Ishikawa (cell line): Measurements from ENCODE around the gene GABRB1.

Experiments
- CEBPB ChIP-seq: IDR thresholded peaks from 2 replicates; pipeline ENCODE4 v1.6.1; 2012
- CREB1 ChIP-seq: IDR thresholded peaks from 2 replicates; pipeline ENCODE4 v1.6.1; 2012; ENCODE audit warnings: low read depth
- EGR1 ChIP-seq: IDR thresholded peaks from 2 replicates; pipeline ENCODE4 v1.6.1; 2012
- EP300 ChIP-seq: IDR thresholded peaks from 2 replicates; pipeline ENCODE4 v1.6.1; 2012; ENCODE audit warnings: borderline replicate concordance
- FOXM1 ChIP-seq: IDR thresholded peaks from 2 replicates; pipeline ENCODE4 v1.6.1; 2012; ENCODE audit warnings: low read depth, borderline replicate concordance
- NFIC ChIP-seq: IDR thresholded peaks from 2 replicates; pipeline ENCODE4 v1.6.1; 2012
- RAD21 ChIP-seq: IDR thresholded peaks from 2 replicates; pipeline ENCODE4 v1.6.1; 2012; ENCODE audit warnings: low read depth
- TAF1 ChIP-seq: IDR thresholded peaks from 2 replicates; pipeline ENCODE4 v1.6.1; 2012; ENCODE audit warnings: low read depth, mild to moderate bottlenecking
- TCF12 ChIP-seq: IDR thresholded peaks from 2 replicates; pipeline ENCODE4 v1.6.1; 2012; ENCODE audit warnings: low read depth
- TEAD4 ChIP-seq: IDR thresholded peaks from 2 replicates; pipeline ENCODE4 v1.6.1; 2012
- YY1 ChIP-seq: IDR thresholded peaks from 2 replicates; pipeline ENCODE4 v1.6.1; 2012; ENCODE audit warnings: low read depth
- ZBTB7A ChIP-seq: IDR thresholded peaks from 2 replicates; pipeline ENCODE4 v1.6.1; 2012; ENCODE audit warnings: low read depth
- TF ChIP-seq, protein P1 (sequence below): IDR thresholded peaks from 2 replicates; pipeline ENCODE4 v1.6.1; 2012
- TF ChIP-seq, protein P2 (sequence below): IDR thresholded peaks from 2 replicates; pipeline ENCODE4 v1.6.1; 2012
- TF ChIP-seq, protein P3 (sequence below): IDR thresholded peaks from 2 replicates; pipeline ENCODE4 v1.6.1; 2012; ENCODE audit warnings: low read depth, mild to moderate bottlenecking

The GABRB1 gene

GRCh38 chr4:47415719-47416118 is 384.4 kb downstream of the GABRB1 start:
- TF ChIP-seq EP300 (no peak), YY1 (no peak), CREB1 (no peak), FOXM1 (no peak), TAF1 (no peak), TEAD4 (no peak), TCF12 (no peak), NFIC (no peak), CEBPB (no peak), RAD21 (no peak), ZBTB7A (no peak), EGR1 (no peak)
- TF ChIP-seq, protein P1, sequence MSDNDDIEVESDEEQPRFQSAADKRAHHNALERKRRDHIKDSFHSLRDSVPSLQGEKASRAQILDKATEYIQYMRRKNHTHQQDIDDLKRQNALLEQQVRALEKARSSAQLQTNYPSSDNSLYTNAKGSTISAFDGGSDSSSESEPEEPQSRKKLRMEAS = no peak
- TF ChIP-seq, protein P2, sequence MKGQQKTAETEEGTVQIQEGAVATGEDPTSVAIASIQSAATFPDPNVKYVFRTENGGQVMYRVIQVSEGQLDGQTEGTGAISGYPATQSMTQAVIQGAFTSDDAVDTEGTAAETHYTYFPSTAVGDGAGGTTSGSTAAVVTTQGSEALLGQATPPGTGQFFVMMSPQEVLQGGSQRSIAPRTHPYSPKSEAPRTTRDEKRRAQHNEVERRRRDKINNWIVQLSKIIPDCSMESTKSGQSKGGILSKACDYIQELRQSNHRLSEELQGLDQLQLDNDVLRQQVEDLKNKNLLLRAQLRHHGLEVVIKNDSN = no peak
- TF ChIP-seq, protein P3, sequence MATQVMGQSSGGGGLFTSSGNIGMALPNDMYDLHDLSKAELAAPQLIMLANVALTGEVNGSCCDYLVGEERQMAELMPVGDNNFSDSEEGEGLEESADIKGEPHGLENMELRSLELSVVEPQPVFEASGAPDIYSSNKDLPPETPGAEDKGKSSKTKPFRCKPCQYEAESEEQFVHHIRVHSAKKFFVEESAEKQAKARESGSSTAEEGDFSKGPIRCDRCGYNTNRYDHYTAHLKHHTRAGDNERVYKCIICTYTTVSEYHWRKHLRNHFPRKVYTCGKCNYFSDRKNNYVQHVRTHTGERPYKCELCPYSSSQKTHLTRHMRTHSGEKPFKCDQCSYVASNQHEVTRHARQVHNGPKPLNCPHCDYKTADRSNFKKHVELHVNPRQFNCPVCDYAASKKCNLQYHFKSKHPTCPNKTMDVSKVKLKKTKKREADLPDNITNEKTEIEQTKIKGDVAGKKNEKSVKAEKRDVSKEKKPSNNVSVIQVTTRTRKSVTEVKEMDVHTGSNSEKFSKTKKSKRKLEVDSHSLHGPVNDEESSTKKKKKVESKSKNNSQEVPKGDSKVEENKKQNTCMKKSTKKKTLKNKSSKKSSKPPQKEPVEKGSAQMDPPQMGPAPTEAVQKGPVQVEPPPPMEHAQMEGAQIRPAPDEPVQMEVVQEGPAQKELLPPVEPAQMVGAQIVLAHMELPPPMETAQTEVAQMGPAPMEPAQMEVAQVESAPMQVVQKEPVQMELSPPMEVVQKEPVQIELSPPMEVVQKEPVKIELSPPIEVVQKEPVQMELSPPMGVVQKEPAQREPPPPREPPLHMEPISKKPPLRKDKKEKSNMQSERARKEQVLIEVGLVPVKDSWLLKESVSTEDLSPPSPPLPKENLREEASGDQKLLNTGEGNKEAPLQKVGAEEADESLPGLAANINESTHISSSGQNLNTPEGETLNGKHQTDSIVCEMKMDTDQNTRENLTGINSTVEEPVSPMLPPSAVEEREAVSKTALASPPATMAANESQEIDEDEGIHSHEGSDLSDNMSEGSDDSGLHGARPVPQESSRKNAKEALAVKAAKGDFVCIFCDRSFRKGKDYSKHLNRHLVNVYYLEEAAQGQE = no peak

DNA sequence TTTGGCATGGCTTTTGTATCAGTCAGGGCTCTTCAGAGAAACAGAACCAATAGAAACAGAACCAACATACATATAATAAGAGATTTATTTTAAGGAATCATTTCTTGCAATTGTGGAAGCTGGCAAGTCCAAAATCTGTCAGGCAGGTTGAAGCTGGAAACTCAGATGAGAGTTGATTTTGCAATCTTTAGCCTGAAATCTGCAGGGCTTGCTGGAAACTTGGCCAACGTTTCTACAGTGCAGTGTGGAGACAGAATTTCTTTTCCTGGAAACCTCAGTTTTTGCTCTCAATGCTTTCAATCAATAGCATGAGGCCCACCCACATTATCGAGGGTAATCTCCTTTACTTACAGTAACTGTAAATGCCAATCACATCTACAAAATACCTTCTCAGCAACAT is 386.8 kb downstream of the GABRB1 start:
- no peak for TF ChIP-seq TAF1
- TF ChIP-seq TCF12 = no peak
- TF ChIP-seq TEAD4 = no peak
- TF ChIP-seq RAD21 = no peak
- TF ChIP-seq NFIC = no peak
- TF ChIP-seq FOXM1 = no peak
- TF ChIP-seq, protein P3 = no peak
- TF ChIP-seq, protein P2 = no peak
- TF ChIP-seq EP300 = no peak
- TF ChIP-seq CEBPB = no peak
- TF ChIP-seq YY1 = no peak
- TF ChIP-seq CREB1 = no peak
- no peak for TF ChIP-seq ZBTB7A
- TF ChIP-seq EGR1 = no peak
- TF ChIP-seq, protein P1 = no peak

GRCh38 chr4:47419296-47419695 is 387.9 kb downstream of the GABRB1 start:
- TF ChIP-seq CREB1 = no peak
- TF ChIP-seq RAD21 = no peak
- TF ChIP-seq, protein P3 = no peak

DNA sequence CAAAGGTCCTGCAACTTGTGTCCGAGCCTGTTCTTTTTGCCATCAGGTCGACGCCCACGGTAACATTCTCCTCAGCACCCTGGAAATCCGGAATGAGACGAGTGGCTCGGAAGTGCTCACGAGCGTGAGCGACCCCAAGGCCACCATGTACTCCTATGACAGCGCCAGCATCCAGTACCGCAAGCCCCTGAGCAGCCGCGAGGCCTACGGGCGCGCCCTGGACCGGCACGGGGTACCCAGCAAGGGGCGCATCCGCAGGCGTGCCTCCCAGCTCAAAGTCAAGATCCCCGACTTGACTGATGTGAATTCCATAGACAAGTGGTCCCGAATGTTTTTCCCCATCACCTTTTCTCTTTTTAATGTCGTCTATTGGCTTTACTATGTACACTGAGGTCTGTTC is 394.3 kb downstream of the GABRB1 start:
- TF ChIP-seq, protein P1 = no peak
- TF ChIP-seq TCF12 (no peak), TAF1 (no peak), FOXM1 (no peak), RAD21 (no peak), EP300 (no peak), NFIC (no peak), ZBTB7A (no peak), CEBPB (no peak)
- TF ChIP-seq, protein P3 = no peak
- TF ChIP-seq, protein P2 = no peak
